Upper lobe of left lung (tissue), 6 donors: ENCODE data around the gene TRIM66. TPM values are rescaled to one million over a fixed set of nuclear protein-coding genes. Genes with fewer than 3 reads are reported as not detected.

Source experiments
- ATAC-seq, 2 donors: fragments of 200-7000 bp; cut with Tn5 transposase; one replicate each; pipeline ENCODE4 v1.9.1; 2022; ENCODE audit warnings: mild to moderate bottlenecking in 2 of 2, moderate library complexity in 2 of 2; ENCODE audit not compliant: low FRiP score in 2 of 2
- DNase-seq, 2 donors: peaks; one replicate each; pipeline ENCODE4 v3.0.0-alpha.2; 2019 to 2020
- H3K27ac ChIP-seq, 4 donors: fragments of 200-600 bp; sonication (generic); one replicate each; pipeline ENCODE4 v1.5.1; 2016 to 2019
- H3K27me3 ChIP-seq, 4 donors: fragments of 200-600 bp; sonication (generic); one replicate each; pipeline ENCODE4 v1.5.1; 2017 to 2019
- H3K36me3 ChIP-seq, 4 donors: fragments of 200-600 bp; sonication (generic); one replicate each; pipeline ENCODE4 v1.5.1; 2016 to 2019
- H3K4me1 ChIP-seq, 4 donors: fragments of 200-600 bp; sonication (generic); one replicate each; pipeline ENCODE4 v1.5.1; 2018 to 2019
- H3K4me3 ChIP-seq, 4 donors: fragments of 200-600 bp; sonication (generic); one replicate each; pipeline ENCODE4 v1.5.1; 2017 to 2019; ENCODE audit warnings: mild to moderate bottlenecking in 2 of 4, moderate library complexity in 1 of 4
- H3K9me3 ChIP-seq, 4 donors: fragments of 200-600 bp; sonication (generic); one replicate each; pipeline ENCODE4 v1.5.1; 2018 to 2019
- CTCF ChIP-seq, 6 experiments: fragments of 450-650 bp in 4 of 6; fragments of 200-600 bp in 2 of 6; sonication (generic) in 2 of 6; IDR thresholded peaks; one replicate each; pipeline ENCODE4 v1.5.1; 2016 to 2019; ENCODE audit warnings: antibody characterized with exemption in 6 of 6
- EP300 ChIP-seq, 4 donors: sonication (generic); formaldehyde crosslinking; IDR thresholded peaks; one replicate each; pipeline ENCODE4 v1.5.1; 2017; ENCODE audit warnings: antibody characterized with exemption in 4 of 4, control low read depth in 2 of 4
- POLR2A ChIP-seq, 4 donors: fragments of 450-650 bp; IDR thresholded peaks; one replicate each; pipeline ENCODE4 v1.5.1; 2016 to 2017; ENCODE audit warnings: antibody characterized with exemption in 4 of 4, mild to moderate bottlenecking in 2 of 4
- POLR2AphosphoS5 ChIP-seq, 2 donors: sonication (generic); formaldehyde crosslinking; IDR thresholded peaks; one replicate each; pipeline ENCODE4 v1.5.1; 2017; ENCODE audit warnings: antibody characterized with exemption in 2 of 2
- WGBS, 2 donors: methylation state at CpG; one replicate each; pipeline ENCODE4 v1.1.5; 2017 to 2018; 5-methylcytosine and 5-hydroxymethylcytosine counted together
- total RNA-seq, 6 donors: library from RNA; depleted of rRNA in 4 of 6; stranded (reverse); fragments of >200 nt in 4 of 6; gene quantifications; one replicate each; pipeline versions ENCODE4 v1.1.0 to v1.2.1, GENCODE V29; 2016 to 2021
- donor health status: DM: no; HTN: no; CAD: no; lungs with moderate emphysema.
- donor health status: DM: no; HTN: yes; CAD: no; lungs with severe emphysema.

TRIM66 gene
- total RNA-seq, 6 donors from 2014 or later = 4.9 to 126 (median 11.2) TPM

GRCh38 chr11:8601376-8602133 lies 80.9 kb downstream of the TRIM66 start:
- Histone ChIP-seq H3K9me3 (no peaks in the 10 kb centered on the region), H3K27ac (no peak overlapping the region), H3K4me1 (peaks cover 0 to 8% (median 3%) of the 10 kb centered on the region in 4 donors), H3K27me3 (no peaks in the 10 kb centered on the region), H3K4me3 (no peak overlapping the region), H3K36me3 (no peaks in the 10 kb centered on the region)
- no peak for TF ChIP-seq POLR2AphosphoS5 (IDR thresholded peaks at IDR 0.05)
- no peak for TF ChIP-seq EP300 (IDR thresholded peaks at IDR 0.05)
- no peak for TF ChIP-seq CTCF (IDR thresholded peaks at IDR 0.05)
- TF ChIP-seq POLR2A (IDR thresholded peaks at IDR 0.05) = no peak
- no peak for ATAC-seq
- 82 to 85% methylated on average over 8 to 9 of the region's 9 CpGs for WGBS, 2 donors
- DNase-seq = no peak

- 96 to 100% methylated on average over 1 of the region's 1 CpG for WGBS, 2 donors
- ATAC-seq (no peak), DNase-seq (no peak)
- H3K27me3 ChIP-seq = peaks cover 0 to 9% (median 3%) of the 10 kb centered on the region in 4 donors
- H3K36me3 ChIP-seq = no peaks in the 10 kb centered on the region
- H3K4me1 ChIP-seq = peaks cover 8 to 11% (median 9%) of the 10 kb centered on the region in 4 donors
- no peak overlapping the region for H3K27ac ChIP-seq
- no peak overlapping the region for H3K4me3 ChIP-seq
- H3K9me3 ChIP-seq = no peaks in the 10 kb centered on the region
- TF ChIP-seq POLR2AphosphoS5 (IDR thresholded peaks at IDR 0.05) (no peak), POLR2A (IDR thresholded peaks at IDR 0.05) (no peak), CTCF (IDR thresholded peaks at IDR 0.05) (no peak), EP300 (IDR thresholded peaks at IDR 0.05) (no peak)
Observed at GRCh38 chr11:8598506-8598905, 84.0 kb downstream of the TRIM66 start.

- TF ChIP-seq POLR2A (IDR thresholded peaks at IDR 0.05) = no peak
- TF ChIP-seq CTCF (IDR thresholded peaks at IDR 0.05) = no peak
- ATAC-seq (peak in 1 of 2 donors; percentile 81), DNase-seq (no peak)
- H3K4me3 ChIP-seq = no peak overlapping the region
- no peak overlapping the region for H3K27ac ChIP-seq
- no peaks in the 10 kb centered on the region for H3K9me3 ChIP-seq
- H3K36me3 ChIP-seq = no peaks in the 10 kb centered on the region
- H3K4me1 ChIP-seq = peaks cover 8 to 13% (median 10%) of the 10 kb centered on the region in 4 donors
- WGBS, 2 donors = 43 to 44% methylated on average over 3 of the region's 3 CpGs
- H3K27me3 ChIP-seq = peaks cover 0 to 9% (median 4%) of the 10 kb centered on the region in 4 donors
Observed at GRCh38 chr11:8597182-8597581, 85.3 kb downstream of the TRIM66 start.

- peaks cover 8 to 13% (median 10%) of the 10 kb centered on the region in 4 donors for H3K4me1 ChIP-seq
- no peak for DNase-seq
- H3K9me3 ChIP-seq = no peaks in the 10 kb centered on the region
- TF ChIP-seq POLR2A (IDR thresholded peaks at IDR 0.05) (no peak), CTCF (IDR thresholded peaks at IDR 0.05) (no peak), POLR2AphosphoS5 (IDR thresholded peaks at IDR 0.05) (no peak), EP300 (IDR thresholded peaks at IDR 0.05) (no peak)
- no peak overlapping the region for H3K4me3 ChIP-seq
- H3K27me3 ChIP-seq = peaks cover 0 to 9% (median 5%) of the 10 kb centered on the region in 4 donors
- H3K36me3 ChIP-seq = no peaks in the 10 kb centered on the region
- no peak for ATAC-seq
- no peak overlapping the region for H3K27ac ChIP-seq
Observed at GRCh38 chr11:8596504-8597046, 85.9 kb downstream of the TRIM66 start.
